Stomach smooth muscle (tissue), 2 donors: ENCODE results near the gene IGF2.

Source experiments
- H3K27ac ChIP-seq: one replicate; pipeline ENCODE4 v1.7.0; 2013; ENCODE audit warnings: mild to moderate bottlenecking, low read length, inconsistent platforms
- H3K27me3 ChIP-seq, 2 donors: one replicate each; pipeline ENCODE4 v1.7.0; 2013; ENCODE audit warnings: low read length in 2 of 2; ENCODE audit not compliant: insufficient read depth in 2 of 2, control insufficient read depth in 1 of 2
- H3K36me3 ChIP-seq, 2 donors: one replicate each; pipeline ENCODE4 v1.7.0; 2013; ENCODE audit warnings: low read length in 2 of 2; ENCODE audit not compliant: control insufficient read depth in 2 of 2, insufficient read depth in 2 of 2
- H3K4me1 ChIP-seq: one replicate; pipeline ENCODE4 v1.7.0; 2013; ENCODE audit warnings: low read length; ENCODE audit not compliant: control insufficient read depth, insufficient read depth
- H3K4me3 ChIP-seq, 2 donors: one replicate each; pipeline ENCODE4 v1.7.0; 2013; ENCODE audit warnings: low read length in 2 of 2
- H3K9ac ChIP-seq, 2 donors: one replicate each; pipeline ENCODE4 v1.7.0; 2013; ENCODE audit warnings: low read length in 2 of 2, mild to moderate bottlenecking in 1 of 2
- H3K9me3 ChIP-seq, 2 donors: one replicate each; pipeline ENCODE4 v1.7.0; 2013; ENCODE audit warnings: low read length in 2 of 2; ENCODE audit not compliant: control insufficient read depth in 2 of 2
- donor health status: healthy.
- donor health status: Pancreatic carcinoma.

IGF2 gene

DNA sequence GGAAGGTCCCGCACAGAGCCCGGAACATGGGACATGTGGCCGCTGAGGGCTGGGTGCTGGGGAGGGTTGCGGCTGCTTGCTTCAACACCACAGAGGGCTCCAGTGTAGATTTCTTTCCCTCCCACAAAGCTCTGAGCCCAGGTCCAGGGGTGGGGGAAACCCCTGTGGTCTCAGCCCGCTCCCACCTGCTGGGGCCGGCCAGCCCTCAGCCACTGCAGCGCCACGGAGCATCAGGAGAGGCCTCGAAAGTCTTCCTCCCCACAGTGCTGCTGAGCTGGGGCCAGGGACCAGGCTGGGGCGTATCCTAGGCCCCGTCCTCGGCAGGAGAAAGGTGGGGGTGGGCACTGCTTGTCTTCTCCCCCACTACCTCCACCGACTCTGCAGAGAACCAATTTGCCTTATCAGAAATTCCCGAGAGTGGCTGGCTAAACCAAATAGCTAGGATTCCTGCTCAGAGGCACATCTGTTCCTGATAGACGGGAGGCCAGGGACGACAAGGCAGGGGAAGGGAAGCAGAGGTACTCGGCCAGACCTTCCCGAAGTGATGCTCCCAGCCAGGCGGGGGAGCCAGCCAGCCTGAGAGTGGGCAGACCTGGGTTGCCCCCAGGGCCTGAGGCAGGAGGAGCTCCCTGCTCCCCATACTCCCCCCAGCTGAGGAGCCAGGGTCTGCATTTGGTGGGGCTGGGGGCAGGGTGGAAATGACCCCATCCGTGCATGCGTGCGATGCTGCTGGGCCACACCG is 18.7 kb downstream of the IGF2 start:
- Histone ChIP-seq H3K4me1 (no peaks in the 10 kb centered on the region), H3K27ac (no peak overlapping the region), H3K9ac (no peak overlapping the region), H3K4me3 (no peak overlapping the region), H3K36me3 (no peaks in the 10 kb centered on the region), H3K9me3 (peaks cover 8 to 11% of the 10 kb centered on the region in 2 donors), H3K27me3 (peaks cover 7 to 23% of the 10 kb centered on the region in 2 donors)

DNA sequence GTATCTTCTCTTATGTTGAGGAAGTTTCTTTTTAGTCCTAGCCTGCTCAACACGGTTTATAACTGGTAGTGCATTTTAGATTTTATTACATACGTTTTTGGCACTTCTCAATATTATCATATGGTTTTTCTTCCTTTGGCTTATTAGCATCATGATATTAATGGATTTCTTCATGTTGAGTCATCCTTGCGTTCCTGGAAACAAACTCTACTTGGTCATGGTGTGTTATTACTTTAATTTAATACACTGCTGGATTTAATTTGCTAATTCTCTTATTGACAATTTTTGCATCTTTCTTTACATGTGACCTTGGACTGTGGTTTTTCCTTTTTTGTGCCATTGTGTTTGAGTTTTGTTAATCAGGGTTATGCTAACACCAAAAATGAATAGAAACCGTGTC is 20.5 kb downstream of the IGF2 start:
- H3K27ac ChIP-seq, result no peak overlapping the region
- peaks cover 8 to 11% of the 10 kb centered on the region in 2 donors for H3K9me3 ChIP-seq
- peaks cover 7 to 23% of the 10 kb centered on the region in 2 donors for H3K27me3 ChIP-seq
- no peak overlapping the region for H3K4me3 ChIP-seq
- no peaks in the 10 kb centered on the region for H3K36me3 ChIP-seq
- no peak overlapping the region for H3K9ac ChIP-seq
- no peaks in the 10 kb centered on the region for H3K4me1 ChIP-seq

DNA sequence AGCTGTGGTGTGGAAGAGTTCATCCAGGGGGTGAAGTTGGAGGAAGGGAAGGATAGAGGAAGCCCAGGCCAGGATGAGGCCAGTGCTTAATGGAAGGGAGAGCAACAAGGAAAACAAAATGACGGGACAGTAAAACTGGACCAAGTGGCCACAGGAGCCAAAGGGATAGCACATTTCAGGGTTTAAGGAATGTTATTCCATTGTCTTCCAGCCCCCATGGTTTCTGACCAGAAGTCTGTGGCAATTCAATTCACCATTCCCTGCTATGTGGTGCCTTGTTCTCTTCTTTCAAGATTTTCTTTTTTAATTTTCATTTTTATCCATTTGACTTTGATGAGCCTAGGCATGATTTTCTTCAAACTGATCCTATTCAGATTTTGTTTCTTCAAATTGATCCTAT is 22.5 kb downstream of the IGF2 start:
- Histone ChIP-seq H3K4me3 (no peak overlapping the region), H3K27me3 (peaks cover 6 to 7% of the 10 kb centered on the region in 2 donors), H3K9me3 (peaks cover 8 to 11% of the 10 kb centered on the region in 2 donors), H3K4me1 (no peaks in the 10 kb centered on the region), H3K36me3 (no peaks in the 10 kb centered on the region), H3K27ac (no peak overlapping the region), H3K9ac (no peak overlapping the region)

DNA sequence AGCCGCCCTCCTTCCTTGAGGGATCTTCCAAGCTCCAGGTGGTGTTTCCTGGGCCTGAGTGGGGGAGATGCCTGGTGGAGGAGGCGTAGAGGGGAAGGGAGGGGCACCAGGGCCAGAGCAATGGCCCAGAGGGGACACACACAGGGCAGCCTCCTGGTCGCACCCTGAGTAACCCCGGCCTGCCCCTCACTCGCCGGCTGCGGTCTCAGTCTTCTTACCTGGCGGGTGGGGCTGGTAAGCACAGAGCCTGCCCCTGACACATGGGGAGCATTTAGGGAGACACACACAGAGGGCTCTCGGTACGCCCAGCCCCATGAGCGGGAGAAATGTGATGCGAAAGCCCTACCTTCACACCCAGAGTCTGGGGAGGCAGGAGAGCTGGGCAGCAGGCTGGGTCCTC is 23.9 kb downstream of the IGF2 start:
- Histone ChIP-seq H3K27ac (no peak overlapping the region), H3K9ac (no peak overlapping the region)

DNA sequence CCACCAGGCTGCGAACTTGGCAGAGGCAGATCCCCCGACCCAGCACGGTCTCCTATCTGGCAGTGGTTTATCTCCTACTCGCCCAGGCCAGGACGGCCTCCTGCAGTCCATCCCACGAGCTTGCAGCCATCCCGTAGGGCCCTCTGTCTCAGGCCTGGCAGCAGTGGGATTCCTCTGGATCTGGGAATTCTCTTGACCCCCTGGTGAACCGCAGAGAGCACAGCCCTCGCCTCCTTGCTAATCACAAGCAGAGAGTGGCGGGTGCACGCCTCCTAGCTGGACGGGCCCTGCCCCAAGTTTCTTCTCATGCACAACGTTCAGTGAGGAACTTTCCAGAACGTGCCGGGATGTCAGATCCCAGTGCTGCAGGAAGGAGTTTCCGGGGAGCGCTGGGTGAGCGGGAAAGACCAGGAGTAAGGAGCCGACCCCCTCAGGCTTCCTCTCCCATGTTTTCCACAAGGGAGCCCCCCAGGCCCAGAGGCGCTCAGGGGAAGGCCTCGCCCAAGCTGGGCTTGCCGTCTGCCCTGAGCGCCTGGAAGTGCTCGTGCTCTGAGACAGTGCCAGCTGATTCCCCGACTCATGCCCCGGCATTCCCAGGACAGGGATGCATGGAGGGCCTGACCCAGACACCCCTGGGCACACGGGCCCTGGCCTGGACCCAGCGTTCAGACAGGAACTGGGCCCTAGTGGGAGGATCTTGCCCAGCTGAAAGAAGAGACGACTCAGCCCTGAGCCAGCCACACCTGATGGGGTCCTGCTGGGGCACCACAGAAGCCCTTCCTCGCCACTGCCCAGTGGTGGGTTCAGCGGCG is 24.6 kb downstream of the IGF2 start:
- H3K4me3 ChIP-seq, result no peak overlapping the region
- no peak overlapping the region for H3K9ac ChIP-seq
- H3K9me3 ChIP-seq, result peaks cover 8 to 11% of the 10 kb centered on the region in 2 donors
- no peaks in the 10 kb centered on the region for H3K27me3 ChIP-seq
- H3K36me3 ChIP-seq, result no peaks in the 10 kb centered on the region
- no peaks in the 10 kb centered on the region for H3K4me1 ChIP-seq
- H3K27ac ChIP-seq, result no peak overlapping the region

More for the DNA sequence above, 23.9 kb downstream of the IGF2 start:
- Histone ChIP-seq H3K4me3 (no peak overlapping the region), H3K9me3 (peaks cover 8 to 11% of the 10 kb centered on the region in 2 donors), H3K27me3 (peaks cover 0 to 2% of the 10 kb centered on the region in 2 donors), H3K4me1 (no peaks in the 10 kb centered on the region), H3K36me3 (no peaks in the 10 kb centered on the region)

DNA sequence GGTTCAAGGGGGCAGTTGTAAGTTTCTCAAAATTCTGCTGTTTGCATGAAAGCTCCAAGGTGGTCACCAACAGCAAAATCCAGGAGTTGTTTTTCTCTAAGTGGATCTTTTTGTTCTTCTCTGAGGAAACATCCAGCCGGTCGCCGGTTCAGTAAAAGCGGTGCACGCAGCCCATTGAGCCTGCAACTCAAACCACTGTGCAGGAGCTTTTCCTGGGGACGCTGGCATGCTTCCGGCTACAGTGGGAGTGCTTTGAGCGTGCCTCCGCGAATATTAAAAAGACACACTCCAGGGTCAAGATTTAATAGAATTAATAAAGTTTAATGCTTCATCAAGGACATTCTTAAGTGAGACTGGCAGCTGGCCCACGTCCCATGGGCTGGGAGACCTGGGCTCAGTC is 25.4 kb downstream of the IGF2 start:
- H3K4me1 ChIP-seq, result no peaks in the 10 kb centered on the region

DNA sequence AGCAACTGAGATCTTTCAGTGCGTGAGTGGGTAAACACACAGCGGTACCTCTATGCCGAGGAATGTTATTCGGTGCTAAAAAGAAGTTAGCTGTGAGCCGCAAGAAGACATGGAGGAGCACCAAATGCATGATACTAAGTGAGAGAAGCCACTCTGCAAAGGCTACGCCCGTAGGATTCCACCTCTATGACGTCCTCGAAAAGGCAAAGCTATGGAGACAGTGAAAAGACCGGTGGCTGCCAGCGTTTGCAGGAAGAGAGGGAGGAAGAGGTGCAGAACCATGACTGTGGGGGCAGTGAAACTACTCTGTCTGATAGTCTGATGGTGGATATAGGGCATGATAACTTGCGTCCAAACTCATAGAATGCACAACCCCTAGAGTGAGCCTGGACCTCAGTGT is 28.7 kb downstream of the IGF2 start:
- H3K4me3 ChIP-seq, result no peak overlapping the region
- no peaks in the 10 kb centered on the region for H3K36me3 ChIP-seq
- no peak overlapping the region for H3K27ac ChIP-seq
- no peaks in the 10 kb centered on the region for H3K9me3 ChIP-seq
- no peaks in the 10 kb centered on the region for H3K4me1 ChIP-seq
- no peak overlapping the region for H3K9ac ChIP-seq
- peaks cover 0 to 4% of the 10 kb centered on the region in 2 donors for H3K27me3 ChIP-seq

More for the DNA sequence above, 25.4 kb downstream of the IGF2 start:
- Histone ChIP-seq H3K27ac (no peak overlapping the region), H3K9me3 (peaks cover 8 to 11% of the 10 kb centered on the region in 2 donors), H3K27me3 (no peaks in the 10 kb centered on the region), H3K9ac (no peak overlapping the region), H3K36me3 (no peaks in the 10 kb centered on the region), H3K4me3 (no peak overlapping the region)

DNA sequence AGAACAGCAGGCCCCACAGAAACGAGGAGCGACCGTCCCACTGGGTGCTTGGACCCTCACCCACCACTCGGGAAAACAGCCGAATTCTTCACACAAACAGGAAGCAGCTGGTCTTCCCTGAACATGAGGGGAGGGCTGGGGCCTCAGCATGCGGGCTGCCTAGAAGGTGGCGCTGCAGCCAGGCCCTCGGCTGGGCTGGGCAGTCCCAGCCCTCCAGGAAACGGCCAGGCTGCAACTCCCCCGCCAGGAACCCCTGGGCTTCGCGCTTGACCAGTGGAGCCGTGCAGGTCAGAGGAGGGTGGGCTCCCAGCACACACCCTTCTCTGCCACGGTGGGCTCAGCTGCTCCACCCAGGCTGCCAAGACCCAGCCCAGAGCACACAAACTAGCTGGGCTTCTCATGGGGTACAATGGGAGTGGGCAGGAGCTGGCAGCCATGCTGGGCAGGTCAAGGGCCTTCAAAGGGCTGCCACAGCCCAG is 29.6 kb downstream of the IGF2 start:
- no peaks in the 10 kb centered on the region for H3K36me3 ChIP-seq
- H3K9me3 ChIP-seq, result no peaks in the 10 kb centered on the region
- H3K27me3 ChIP-seq, result peaks cover 0 to 4% of the 10 kb centered on the region in 2 donors
- no peak overlapping the region for H3K9ac ChIP-seq
- no peak overlapping the region for H3K4me3 ChIP-seq
- no peak overlapping the region for H3K27ac ChIP-seq
- H3K4me1 ChIP-seq, result no peaks in the 10 kb centered on the region

DNA sequence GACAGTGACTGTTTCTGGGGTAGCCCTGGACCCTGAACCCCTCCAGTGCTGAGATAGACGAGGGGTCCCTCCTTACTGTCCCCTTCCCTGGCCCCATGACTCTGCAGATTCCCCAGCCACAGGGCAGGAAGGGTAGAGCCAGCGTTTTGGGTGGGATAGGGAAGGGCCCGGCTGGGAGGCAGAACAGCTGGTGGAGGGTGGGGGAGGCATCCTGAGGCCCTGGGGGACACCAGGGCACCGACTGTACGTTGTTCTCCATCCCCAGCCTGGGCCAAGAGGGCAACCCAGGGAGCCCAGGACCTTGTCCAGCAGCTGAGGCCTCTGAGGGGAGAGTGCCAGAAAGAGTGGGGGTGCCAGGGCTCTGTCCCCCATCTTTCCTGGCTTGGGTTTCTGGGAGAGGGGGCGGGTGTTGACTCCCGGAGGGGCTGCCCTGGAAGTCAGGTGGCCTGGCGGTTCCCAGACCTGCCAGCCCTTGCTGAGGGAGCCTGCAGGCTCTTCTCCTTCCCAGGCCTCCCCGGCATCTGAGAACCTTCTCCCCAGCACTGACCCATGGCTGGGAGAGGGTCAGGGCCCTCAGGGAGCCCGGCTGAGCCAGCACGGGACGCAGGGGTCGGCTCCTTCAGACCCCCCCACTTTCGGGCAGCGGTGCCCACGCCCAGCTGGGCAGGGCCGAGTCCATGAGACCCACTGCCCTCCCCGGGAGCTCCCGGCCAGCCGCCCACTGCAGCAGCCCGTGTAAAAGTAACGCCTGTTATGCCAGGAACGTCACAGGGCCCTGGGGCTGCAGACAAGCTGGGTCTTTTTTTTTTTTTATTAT is 30.3 kb downstream of the IGF2 start:
- no peak overlapping the region for H3K27ac ChIP-seq
- no peak overlapping the region for H3K9ac ChIP-seq
- H3K4me3 ChIP-seq, result no peak overlapping the region

DNA sequence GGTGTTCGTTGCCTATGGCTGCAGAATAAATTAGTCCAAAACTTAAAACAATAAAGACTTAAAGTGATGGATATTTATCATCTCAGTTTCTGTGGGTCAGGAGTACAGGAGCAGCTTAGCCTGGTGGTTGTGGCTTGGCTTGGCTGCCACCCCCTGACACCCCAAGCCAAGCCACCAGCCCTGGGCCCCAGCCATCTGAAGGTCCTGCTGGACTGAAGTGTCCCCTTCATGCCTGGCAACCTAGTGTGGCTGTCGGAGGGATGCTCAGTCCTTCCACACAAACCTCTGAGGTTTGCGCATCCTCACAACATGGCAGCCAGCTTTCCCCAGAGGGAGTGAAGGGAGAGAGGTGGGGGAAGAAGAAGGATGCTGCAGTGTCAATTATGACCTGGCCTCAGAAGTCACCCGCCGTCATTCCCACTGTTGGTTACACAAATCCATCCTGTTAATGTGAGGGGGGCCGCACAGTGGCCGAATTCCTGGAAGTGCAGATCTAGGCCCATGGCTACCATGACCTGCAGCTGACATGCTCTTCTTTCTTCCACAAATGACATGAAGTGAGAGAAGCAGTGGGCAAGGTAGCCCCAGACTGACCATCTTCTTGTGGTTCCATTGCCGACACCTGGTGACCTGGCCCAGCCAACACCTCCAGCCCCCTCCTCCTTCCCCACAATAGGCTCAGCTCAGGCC is 31.1 kb downstream of the IGF2 start:
- Histone ChIP-seq H3K36me3 (no peaks in the 10 kb centered on the region), H3K9me3 (no peaks in the 10 kb centered on the region), H3K27me3 (peaks cover 0 to 4% of the 10 kb centered on the region in 2 donors), H3K9ac (no peak overlapping the region), H3K4me3 (no peak overlapping the region), H3K4me1 (no peaks in the 10 kb centered on the region), H3K27ac (no peak overlapping the region)

More for the DNA sequence above, 30.3 kb downstream of the IGF2 start:
- peaks cover 0 to 4% of the 10 kb centered on the region in 2 donors for H3K27me3 ChIP-seq
- H3K9me3 ChIP-seq, result no peaks in the 10 kb centered on the region
- H3K4me1 ChIP-seq, result no peaks in the 10 kb centered on the region
- no peaks in the 10 kb centered on the region for H3K36me3 ChIP-seq
